Cardiac septum (tissue), 1 donor: ENCODE results near the gene CCT2. TPM values are rescaled to one million over a fixed set of nuclear protein-coding genes. Genes with fewer than 3 reads are reported as not detected.
A peak's percentile ranks its signal among the peaks of the same experiment; 100 is the strongest.

ENCODE experiments used
- DNase-seq: peaks from one replicate; pipeline ENCODE4 v3.0.0-alpha.2; 2020; ENCODE audit warnings: low spot score
- intact Hi-C: fragments of 100-400 bp; cut with DNase I; formaldehyde crosslinking; loops from one replicate; pipeline ENCODE4 v1.14.0; 2022
- long read RNA-seq: library from polyadenylated mRNA; unstranded; transcript quantifications from one replicate; pipeline ENCODE4 v2.0.0, GENCODE V29; 2021
- total RNA-seq: library from RNA; stranded (reverse); fragmentation: NEBNext Ultra II Directional; extraction: Animal tissue kit (Norgen Biotek cat#: 25700); gene quantifications from one replicate; pipeline ENCODE4 v1.2.1, GENCODE V29; 2021
- donor health status: DM: no; HTN: no; CAD: no.

CCT2 gene
- 86.1 TPM for total RNA-seq
- long read RNA-seq, transcript CCT2-201 (16 exons, 2,041 nt) = major isoform, 64 of 87 reads
- long read RNA-seq, partial matches to known transcripts = 9 of 87 reads
- long read RNA-seq, other reads (novel, unspliced or antisense) = 8 of 87 reads

- intact Hi-C loops = no loop called here
- DNase-seq = peak; percentile 99
Measured at GRCh38 chr12:69585189-69586062, at the start of gene CCT2. Gene CCT2, plus strand, starts transcription at chr12:69585459. Its CDS starts 63 bp downstream, at chr12:69585522.

- DNase-seq = no peak
- intact Hi-C loops = no loop called here
Measured at GRCh38 chr12:69540987-69541386, 44.3 kb upstream of the CCT2 start.

DNA sequence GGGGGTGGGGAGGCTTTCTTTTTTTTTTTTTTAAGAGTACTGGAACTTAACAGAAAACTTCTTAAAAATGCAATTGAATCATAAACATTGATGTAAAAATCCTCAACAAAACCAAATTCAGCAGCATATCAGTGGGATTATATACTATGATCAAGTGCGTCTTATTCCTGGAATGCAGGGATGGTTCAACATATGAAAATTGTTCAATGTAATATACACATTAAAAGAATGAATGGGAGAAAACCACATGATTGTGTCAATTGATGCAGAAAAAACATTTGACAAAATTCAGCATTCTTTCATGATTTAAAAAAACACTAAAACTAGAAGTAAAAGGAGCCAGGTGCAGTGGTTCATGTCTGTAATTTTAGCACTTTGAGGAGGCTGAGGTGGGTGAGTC lies 41.2 kb upstream of the CCT2 start:
- no peak for DNase-seq
- intact Hi-C loops = no loop called here

DNA sequence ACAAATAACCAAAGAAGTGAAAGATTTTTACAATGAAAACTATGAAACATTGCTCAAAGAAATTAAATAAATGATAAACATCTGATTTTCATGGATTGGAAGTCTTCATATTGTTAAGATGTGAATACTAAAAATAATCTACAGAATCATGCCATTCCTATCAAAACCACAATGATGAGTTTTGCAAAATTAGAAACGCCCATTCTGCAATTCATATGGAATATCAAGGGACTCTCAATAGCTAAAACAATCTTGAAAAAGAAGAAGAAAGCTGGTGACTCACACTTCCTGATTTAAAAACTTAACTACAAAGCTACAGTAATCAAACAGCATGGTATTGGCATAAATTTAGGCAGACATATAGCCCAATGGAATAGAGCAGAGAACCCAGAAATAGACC lies 40.2 kb upstream of the CCT2 start:
- DNase-seq = no peak
- intact Hi-C loops = no loop called here

DNA sequence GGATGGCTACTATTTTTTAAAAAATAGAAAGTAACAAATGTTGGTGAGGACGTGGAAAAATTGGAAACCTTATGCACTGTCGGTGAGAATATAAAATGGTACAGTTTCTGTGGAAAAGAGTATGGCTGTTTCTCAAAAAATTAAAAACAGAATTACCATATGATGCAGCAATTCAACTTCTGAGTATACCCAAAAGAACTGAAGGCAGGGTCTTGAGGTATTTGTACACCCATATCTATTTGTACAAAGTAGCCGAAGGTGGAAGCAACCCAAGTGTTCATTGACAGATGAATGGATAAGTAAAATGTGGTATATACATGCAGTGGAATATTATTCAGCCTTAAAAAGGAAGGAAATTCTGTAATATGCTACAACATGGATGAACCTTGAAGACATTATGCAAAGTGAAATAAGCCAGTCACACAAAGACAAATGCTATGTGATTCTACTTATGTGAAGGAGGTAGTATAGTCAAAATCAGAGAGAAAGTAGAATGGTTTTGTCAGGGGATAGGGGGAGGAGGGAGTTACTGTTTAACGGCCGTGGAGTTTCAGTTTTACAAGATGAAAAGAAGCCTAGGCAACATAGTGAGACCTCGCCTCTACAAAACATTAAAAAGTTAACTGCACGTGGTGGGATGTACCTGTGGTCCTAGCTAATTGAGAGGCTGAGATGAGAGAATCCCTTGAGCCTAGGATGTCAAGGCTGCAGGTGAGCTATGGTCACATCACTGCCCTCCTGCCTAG lies 38.4 kb upstream of the CCT2 start:
- intact Hi-C loops = no loop called here
- no peak for DNase-seq

DNA sequence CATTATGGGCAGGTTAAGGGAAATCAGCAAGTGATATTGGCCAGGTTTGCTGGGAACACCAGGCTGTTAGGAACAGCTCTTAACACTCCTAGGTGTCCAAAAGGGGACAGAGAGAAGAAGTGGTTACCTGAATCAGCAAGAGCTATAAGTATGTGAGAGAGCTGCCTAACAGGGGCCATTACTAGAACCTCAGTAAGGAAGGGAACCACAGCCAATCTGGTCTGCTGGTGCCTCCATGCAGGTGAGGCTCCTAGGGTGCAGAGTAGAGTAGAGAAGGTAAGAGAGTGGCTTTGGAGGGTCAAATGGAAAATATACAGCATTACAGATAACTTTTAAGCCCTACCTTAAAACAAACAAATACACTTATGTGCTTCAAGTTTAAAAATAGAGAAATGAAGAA lies 36.6 kb upstream of the CCT2 start:
- intact Hi-C loops = no loop called here
- DNase-seq = no peak

GRCh38 chr12:69550569-69551350 lies 34.5 kb upstream of the CCT2 start:
- intact Hi-C loops = no loop called here
- no peak for DNase-seq

- DNase-seq = no peak
- intact Hi-C loops = no loop called here
Measured at GRCh38 chr12:69553628-69554248, 31.5 kb upstream of the CCT2 start.

- no peak for DNase-seq
- intact Hi-C loops = no loop called here
Measured at GRCh38 chr12:69555461-69555860, 29.8 kb upstream of the CCT2 start.

DNA sequence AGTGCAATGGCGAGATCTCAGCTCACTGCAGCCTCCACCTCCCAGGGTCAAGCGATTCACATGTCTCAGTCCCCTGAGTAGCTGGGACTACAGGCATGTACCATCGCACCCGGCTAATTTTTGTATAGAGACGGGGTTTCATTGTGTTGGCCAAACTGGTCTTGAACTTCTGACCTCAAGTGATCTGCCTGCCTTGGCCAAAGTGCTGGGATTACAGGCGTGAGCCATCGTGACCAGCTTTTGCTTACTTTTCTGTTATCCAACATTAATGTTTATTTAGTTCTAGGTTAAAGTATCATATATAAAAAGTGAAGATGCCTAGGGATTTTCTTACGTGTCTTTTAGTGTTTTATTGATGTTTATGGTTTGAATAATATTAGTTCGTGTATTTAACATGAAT lies 28.9 kb upstream of the CCT2 start:
- intact Hi-C loops = no loop called here
- DNase-seq = no peak

GRCh38 chr12:69563166-69563762 lies 22.0 kb upstream of the CCT2 start:
- DNase-seq = no peak
- intact Hi-C loops = no loop called here

DNA sequence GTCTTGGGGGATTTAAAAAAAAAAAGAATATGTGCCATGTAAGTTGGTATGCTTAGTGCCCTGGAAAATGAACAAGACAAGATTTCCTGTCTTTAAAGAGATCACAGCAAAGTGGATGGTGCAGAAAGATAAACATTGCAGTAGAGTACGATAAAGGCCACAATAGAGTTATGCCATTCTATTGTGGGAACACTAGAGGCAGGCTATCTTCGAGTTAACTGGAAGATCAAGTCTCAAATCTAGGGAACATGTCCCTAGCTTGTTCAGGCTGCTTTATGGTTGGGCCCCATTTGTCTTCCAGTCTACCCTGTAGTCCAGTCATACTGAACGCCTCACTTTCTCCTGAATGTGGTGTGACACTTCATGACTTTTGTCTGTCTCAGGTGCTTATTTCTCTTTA lies 18.7 kb upstream of the CCT2 start:
- intact Hi-C loops = no loop called here

GRCh38 chr12:69569236-69569635 lies 16.0 kb upstream of the CCT2 start:
- intact Hi-C loops = no loop called here
- no peak for DNase-seq

More for the DNA sequence above, 18.7 kb upstream of the CCT2 start:
- no peak for DNase-seq

DNA sequence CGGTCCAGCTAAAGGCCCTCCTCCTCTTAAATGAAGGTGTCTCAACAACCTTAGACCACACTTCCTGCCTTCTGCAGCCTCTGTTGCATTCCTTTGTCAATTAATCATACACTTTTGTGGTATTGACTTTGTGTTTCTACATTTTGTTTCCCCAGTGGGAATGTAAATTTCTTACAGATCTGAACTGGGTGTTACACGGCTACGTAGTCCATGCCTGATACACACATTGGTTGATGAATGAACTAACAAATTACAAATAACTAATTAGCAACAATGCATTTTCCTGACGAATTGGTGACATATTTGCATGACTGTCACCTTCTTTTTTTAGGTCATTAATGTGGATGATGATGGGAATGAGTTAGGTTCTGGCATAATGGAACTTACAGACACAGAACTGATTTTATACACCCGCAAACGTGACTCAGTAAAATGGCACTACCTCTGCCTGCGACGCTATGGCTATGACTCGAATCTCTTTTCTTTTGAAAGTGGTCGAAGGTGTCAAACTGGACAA lies 15.2 kb upstream of the CCT2 start:
- intact Hi-C loops = loop anchor here (5.0 kb wide), 3 partner anchors 98 to 178 kb away; partner anchors contain the start of gene FRS2
- no peak for DNase-seq

DNA sequence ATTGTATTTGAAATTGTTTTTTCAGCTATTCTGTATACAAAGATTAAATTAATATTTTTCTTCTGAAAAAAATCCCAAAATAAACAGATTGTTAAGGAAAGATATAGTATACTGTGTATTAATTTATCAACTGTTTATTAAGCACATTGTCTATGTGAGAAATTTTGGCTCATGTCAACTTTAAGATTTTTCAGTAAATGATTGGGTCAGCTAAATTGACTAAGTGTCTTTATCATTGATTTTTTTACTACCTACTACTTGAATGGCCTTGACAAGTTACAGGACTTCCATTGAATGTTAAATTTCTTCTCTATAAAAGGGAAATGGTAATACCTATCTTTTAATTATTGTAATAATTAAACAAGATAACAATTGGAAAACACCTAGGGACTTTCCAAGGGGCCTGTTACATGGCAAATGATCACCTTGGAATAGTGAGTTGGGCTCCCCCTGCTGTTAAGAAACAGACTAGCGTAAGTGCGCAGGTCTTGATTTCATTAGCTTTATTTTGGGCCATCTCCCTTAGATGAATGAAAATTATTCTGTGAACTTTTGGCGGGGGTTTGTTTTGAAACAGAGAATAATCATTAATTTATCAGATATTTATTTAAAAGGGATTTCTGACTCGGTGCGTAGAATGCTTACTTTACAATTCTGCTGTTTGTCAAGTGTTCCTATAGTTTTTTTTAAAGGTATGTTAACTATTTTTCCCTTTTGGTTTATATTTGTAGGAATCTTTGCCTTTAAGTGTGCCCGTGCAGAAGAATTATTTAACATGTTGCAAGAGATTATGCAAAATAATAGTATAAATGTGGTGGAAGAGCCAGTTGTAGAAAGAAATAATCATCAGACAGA lies 14.5 kb upstream of the CCT2 start:
- intact Hi-C loops = loop anchor here (5.0 kb wide), 3 partner anchors 98 to 178 kb away; partner anchors contain the start of gene FRS2
- DNase-seq = no peak

DNA sequence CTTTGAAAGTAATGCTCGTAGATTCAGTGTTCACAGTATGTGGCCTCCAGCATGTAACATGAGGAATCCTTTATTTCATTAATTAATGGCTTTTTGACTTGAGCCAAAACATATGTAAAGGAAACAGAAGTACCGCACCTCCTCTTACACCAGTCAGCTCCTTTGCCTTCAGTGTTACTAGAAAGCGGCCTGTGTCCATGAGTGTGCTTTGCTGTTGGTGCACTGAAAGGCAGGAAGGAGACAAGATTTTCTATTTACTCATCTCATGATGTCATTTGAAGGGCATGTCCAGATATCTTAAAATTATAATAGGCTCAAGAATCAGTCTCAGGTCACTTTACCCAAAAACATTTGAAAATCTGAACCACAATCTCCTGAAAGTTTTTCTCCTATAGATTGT lies 9.9 kb upstream of the CCT2 start:
- DNase-seq = no peak
- intact Hi-C loops = no loop called here

DNA sequence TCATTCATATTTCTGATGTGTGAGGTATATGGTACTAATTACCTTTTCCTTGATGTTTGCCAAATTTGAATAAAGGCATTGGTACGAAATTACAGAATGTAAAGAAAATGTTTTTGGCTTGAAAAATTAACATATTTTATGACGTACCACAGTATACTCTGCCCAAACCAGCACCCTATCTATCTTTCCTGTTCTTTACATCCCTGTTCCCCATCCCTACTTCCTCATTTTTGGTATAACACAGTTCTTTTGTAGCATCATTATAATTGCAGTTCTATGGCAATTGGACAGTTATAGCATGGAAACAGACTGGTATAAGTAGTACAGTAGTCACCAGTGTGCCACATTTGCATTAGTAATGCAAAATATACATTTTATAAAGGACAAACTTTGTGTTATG lies 7.0 kb upstream of the CCT2 start:
- DNase-seq = no peak
- intact Hi-C loops = no loop called here

- no peak for DNase-seq
- intact Hi-C loops = no loop called here
Measured at GRCh38 chr12:69579029-69579428, 6.2 kb upstream of the CCT2 start.
